Esophagus muscularis mucosa (tissue), 4 donors: ENCODE data around the gene MBP. TPM values are rescaled to one million over a fixed set of nuclear protein-coding genes. Genes with fewer than 3 reads are reported as not detected.

Source experiments
- DNase-seq: peaks from one replicate; pipeline ENCODE4 v3.0.0-alpha.2; 2017; ENCODE audit errors: extremely low spot score
- H3K27ac ChIP-seq, 4 donors: fragments of 200-600 bp; sonication (generic); replicated peaks in 1 of 4; 1 replicate in 3 of 4; 2 replicates in 1 of 4; pipeline ENCODE4 v1.5.1; 2016 to 2019; ENCODE audit warnings: mild to moderate bottlenecking in 1 of 4
- H3K27me3 ChIP-seq, 4 donors: fragments of 200-600 bp; sonication (generic); one replicate each; pipeline versions ENCODE4 v1.5.1 to v1.6.0; 2016 to 2019
- H3K36me3 ChIP-seq, 4 donors: fragments of 200-600 bp; sonication (generic); one replicate each; pipeline ENCODE4 v1.5.1; 2016 to 2019
- H3K4me1 ChIP-seq, 4 donors: fragments of 200-600 bp; sonication (generic); one replicate each; pipeline ENCODE4 v1.5.1; 2016 to 2019
- H3K4me3 ChIP-seq, 4 donors: fragments of 200-600 bp; sonication (generic); 1 replicate in 2 of 4; 2 replicates in 2 of 4; pipeline ENCODE4 v1.5.1; 2016 to 2019; ENCODE audit warnings: mild to moderate bottlenecking in 4 of 4, moderate library complexity in 1 of 4
- H3K9me3 ChIP-seq, 4 donors: fragments of 200-600 bp; sonication (generic); 1 replicate in 3 of 4; 2 replicates in 1 of 4; pipeline ENCODE4 v1.5.1; 2016 to 2019
- EP300 ChIP-seq: sonication (generic); formaldehyde crosslinking; IDR thresholded peaks from one replicate; pipeline ENCODE4 v1.6.1; 2017; ENCODE audit warnings: antibody characterized with exemption
- POLR2A ChIP-seq: fragments of 450-650 bp; IDR thresholded peaks from one replicate; pipeline ENCODE4 v1.6.1; 2017; ENCODE audit warnings: antibody characterized with exemption, moderate library complexity, mild to moderate bottlenecking, low read depth
- POLR2AphosphoS5 ChIP-seq, 2 donors: sonication (generic); formaldehyde crosslinking; IDR thresholded peaks; one replicate each; pipeline ENCODE4 v1.6.1; 2017; ENCODE audit warnings: antibody characterized with exemption in 2 of 2
- WGBS: methylation state at CpG from one replicate; pipeline ENCODE4 v1.1.5; 2018; 5-methylcytosine and 5-hydroxymethylcytosine counted together
- intact Hi-C: fragments of 100-400 bp; cut with DNase I; formaldehyde crosslinking; loops from one replicate; pipeline ENCODE4 v1.15.1; 2023
- total RNA-seq, 4 donors: library from RNA; depleted of rRNA; stranded (reverse); fragments of >200 nt; gene quantifications; one replicate each; pipeline versions ENCODE4 v1.1.0 to v1.2.1, GENCODE V29; 2016
- TF ChIP-seq, protein P1 (sequence below), 3 experiments: fragments of 200-600 bp in 2 of 3; fragments of 450-650 bp in 1 of 3; sonication (generic) in 2 of 3; IDR thresholded peaks; one replicate each; pipeline ENCODE4 v1.5.1; 2017 to 2019; ENCODE audit warnings: antibody characterized with exemption in 3 of 3, mild to moderate bottlenecking in 2 of 3, moderate library complexity in 1 of 3

The MBP gene
- total RNA-seq, 4 donors from 2014 or later: 21.9 to 31.3 (median 27.3) TPM

DNA sequence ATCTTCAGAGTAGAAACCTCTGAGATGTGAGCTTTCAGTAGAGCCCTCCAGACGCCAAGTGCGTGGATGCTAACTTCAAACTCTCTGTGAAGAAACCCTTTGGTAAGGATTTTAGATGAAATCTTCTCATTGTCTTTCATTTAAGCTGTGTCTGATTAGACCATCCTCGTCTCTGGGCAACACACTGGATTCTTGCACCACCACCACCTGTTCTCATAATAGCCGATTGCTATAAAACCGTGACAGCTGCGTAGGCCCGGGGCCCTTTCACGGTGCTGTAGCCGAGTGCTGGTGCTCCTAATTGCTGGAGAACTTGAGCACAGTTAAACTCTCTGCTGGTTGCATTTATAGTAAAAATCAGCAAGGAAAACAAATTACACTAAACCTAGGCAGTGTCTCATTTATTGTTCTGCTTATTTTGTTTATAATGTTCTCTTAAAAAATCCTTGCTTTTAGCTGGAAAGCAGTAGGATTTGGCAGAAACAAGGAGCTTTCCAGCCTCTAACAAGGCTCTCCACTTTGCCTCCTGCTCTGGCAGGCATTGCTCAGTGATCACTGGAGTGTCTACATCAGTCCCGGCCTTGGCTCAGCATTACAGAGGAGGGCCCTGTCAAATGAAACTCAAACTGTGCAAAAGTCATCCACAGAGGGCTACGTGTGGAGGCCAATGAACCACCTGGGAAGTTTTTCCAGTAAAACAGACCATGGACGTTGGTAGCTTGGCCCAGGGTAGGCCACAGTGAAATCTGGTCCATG is 40.9 kb upstream of the MBP start:
- no peak for TF ChIP-seq EP300
- no peak for TF ChIP-seq POLR2A
- TF ChIP-seq, protein P1, sequence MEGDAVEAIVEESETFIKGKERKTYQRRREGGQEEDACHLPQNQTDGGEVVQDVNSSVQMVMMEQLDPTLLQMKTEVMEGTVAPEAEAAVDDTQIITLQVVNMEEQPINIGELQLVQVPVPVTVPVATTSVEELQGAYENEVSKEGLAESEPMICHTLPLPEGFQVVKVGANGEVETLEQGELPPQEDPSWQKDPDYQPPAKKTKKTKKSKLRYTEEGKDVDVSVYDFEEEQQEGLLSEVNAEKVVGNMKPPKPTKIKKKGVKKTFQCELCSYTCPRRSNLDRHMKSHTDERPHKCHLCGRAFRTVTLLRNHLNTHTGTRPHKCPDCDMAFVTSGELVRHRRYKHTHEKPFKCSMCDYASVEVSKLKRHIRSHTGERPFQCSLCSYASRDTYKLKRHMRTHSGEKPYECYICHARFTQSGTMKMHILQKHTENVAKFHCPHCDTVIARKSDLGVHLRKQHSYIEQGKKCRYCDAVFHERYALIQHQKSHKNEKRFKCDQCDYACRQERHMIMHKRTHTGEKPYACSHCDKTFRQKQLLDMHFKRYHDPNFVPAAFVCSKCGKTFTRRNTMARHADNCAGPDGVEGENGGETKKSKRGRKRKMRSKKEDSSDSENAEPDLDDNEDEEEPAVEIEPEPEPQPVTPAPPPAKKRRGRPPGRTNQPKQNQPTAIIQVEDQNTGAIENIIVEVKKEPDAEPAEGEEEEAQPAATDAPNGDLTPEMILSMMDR (IDR thresholded peaks at IDR 0.05): no peak
- no peak for TF ChIP-seq POLR2AphosphoS5 (IDR thresholded peaks at IDR 0.05)
- Histone ChIP-seq H3K9me3 (no peaks in the 10 kb centered on the region), H3K27ac (no peak overlapping the region), H3K27me3 (no peaks in the 10 kb centered on the region), H3K36me3 (no peaks in the 10 kb centered on the region), H3K4me3 (no peak overlapping the region), H3K4me1 (no peaks in the 10 kb centered on the region)
- DNase-seq: no peak
- 60% methylated on average over 12 of the region's 12 CpGs for WGBS
- intact Hi-C loops: no loop called here

DNA sequence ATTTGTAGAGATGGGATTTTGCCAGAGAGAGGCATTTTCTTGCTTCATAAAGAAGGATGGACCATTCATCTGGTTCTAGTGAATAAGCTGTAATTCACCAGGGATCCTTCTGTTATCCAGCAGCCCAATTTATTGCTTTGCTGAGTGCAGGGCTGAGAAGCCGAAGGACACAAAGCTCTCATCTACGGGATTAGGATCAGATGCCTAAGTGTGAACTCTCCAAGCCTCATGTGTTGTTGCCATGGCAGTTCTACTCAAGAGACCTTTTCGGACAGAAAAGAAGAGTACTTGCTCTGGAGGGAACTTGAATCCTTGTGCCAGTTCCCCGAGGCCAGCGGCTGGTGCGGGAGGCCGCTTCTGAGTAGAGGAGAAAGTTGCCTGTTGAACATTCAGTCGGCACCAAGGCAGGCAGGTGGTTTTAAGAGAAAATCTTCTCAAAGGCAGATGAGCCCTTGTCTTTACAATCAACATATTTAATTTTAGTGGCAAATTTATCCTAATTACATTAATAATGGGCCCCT is 38.4 kb upstream of the MBP start:
- no peak overlapping the region for H3K27ac ChIP-seq
- no peaks in the 10 kb centered on the region for H3K27me3 ChIP-seq
- H3K4me1 ChIP-seq: no peaks in the 10 kb centered on the region
- no peak for DNase-seq
- H3K36me3 ChIP-seq: no peaks in the 10 kb centered on the region
- H3K9me3 ChIP-seq: no peaks in the 10 kb centered on the region
- 66% methylated on average over 8 of the region's 8 CpGs for WGBS
- intact Hi-C loops: no loop called here
- H3K4me3 ChIP-seq: no peak overlapping the region
- TF ChIP-seq POLR2A: no peak
- no peak for TF ChIP-seq POLR2AphosphoS5 (IDR thresholded peaks at IDR 0.05)
- TF ChIP-seq EP300: no peak
- TF ChIP-seq, protein P1 (IDR thresholded peaks at IDR 0.05): no peak

DNA sequence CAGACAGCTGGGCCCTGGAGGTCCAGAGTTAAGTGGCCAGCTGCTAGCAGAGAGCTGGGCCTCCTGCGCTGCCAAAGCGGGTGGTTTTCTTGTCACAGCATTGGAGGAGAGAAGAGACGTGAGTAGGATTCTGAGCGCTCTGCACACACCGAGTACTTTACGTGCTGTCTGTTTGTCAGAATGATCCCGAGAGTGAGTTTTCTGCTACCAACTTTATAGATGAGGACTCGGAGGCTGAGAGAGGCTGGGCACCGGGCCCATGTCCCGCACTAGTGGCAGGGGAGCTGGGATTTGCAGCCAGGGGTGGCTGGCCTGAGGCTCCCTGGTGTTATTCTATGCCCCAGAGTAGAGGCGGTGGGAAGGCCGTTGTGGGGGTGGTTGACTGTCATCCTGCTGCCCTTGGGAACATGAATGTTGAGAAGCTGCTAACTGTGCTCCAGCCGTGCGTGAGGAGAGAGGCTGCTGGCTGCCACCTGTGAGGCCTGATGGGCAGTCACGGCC is 36.3 kb upstream of the MBP start:
- Histone ChIP-seq H3K27ac (no peak overlapping the region), H3K4me3 (no peak overlapping the region), H3K27me3 (peaks cover 0 to 19% (median 0%) of the 10 kb centered on the region in 4 donors), H3K36me3 (no peaks in the 10 kb centered on the region), H3K9me3 (no peaks in the 10 kb centered on the region), H3K4me1 (no peaks in the 10 kb centered on the region)
- TF ChIP-seq POLR2AphosphoS5 (IDR thresholded peaks at IDR 0.05): no peak
- no peak for TF ChIP-seq POLR2A
- TF ChIP-seq, protein P1 (IDR thresholded peaks at IDR 0.05): no peak
- no peak for TF ChIP-seq EP300
- intact Hi-C loops: no loop called here
- DNase-seq: no peak
- WGBS: 90% methylated on average over 14 of the region's 15 CpGs

DNA sequence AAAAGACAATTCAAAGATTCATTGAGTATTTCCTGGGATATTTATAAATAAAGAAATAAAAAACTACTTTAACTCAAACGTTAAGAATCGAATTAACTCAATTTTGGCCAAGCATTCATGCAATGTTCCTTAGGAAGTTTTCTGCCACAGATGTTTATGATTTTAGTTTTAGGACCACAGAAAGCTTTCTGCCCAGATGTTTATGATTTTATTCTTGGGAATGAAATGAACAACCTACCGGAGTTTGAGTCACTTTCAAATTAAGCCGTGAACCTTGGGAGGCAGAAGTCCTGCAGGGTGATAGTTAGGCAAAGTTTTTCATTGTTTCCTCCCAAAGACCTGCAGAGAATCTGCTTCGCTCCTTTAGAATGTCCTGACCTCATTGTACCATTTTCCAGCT is 34.7 kb upstream of the MBP start:
- no peak for DNase-seq
- no peaks in the 10 kb centered on the region for H3K4me1 ChIP-seq
- H3K27ac ChIP-seq: no peak overlapping the region
- H3K36me3 ChIP-seq: no peaks in the 10 kb centered on the region
- H3K9me3 ChIP-seq: no peaks in the 10 kb centered on the region
- H3K27me3 ChIP-seq: peaks cover 0 to 24% (median 0%) of the 10 kb centered on the region in 4 donors
- no peak for TF ChIP-seq POLR2AphosphoS5 (IDR thresholded peaks at IDR 0.05)
- TF ChIP-seq, protein P1 (IDR thresholded peaks at IDR 0.05): no peak
- no peak for TF ChIP-seq POLR2A
- H3K4me3 ChIP-seq: no peak overlapping the region
- WGBS: 60% methylated on average over 5 of the region's 5 CpGs
- intact Hi-C loops: no loop called here
